Gastrocnemius medialis (tissue), 4 donors: ENCODE data around the gene CLEC18B. TPM values are rescaled to one million over a fixed set of nuclear protein-coding genes. Genes with fewer than 3 reads are reported as not detected.

Experiments
- ATAC-seq, 2 donors: fragments of 150-250 bp; one replicate each; pipeline ENCODE4 v1.9.1; 2016
- DNase-seq, 2 donors: peaks; one replicate each; pipeline ENCODE4 v3.0.0-alpha.2; 2019
- H3K27ac ChIP-seq, 4 donors: fragments of 200-600 bp; sonication (generic); 1 replicate in 1 of 4; 2 replicates in 3 of 4; pipeline ENCODE4 v1.5.1; 2016 to 2018; ENCODE audit warnings: mild to moderate bottlenecking in 2 of 4, moderate library complexity in 1 of 4
- H3K27me3 ChIP-seq, 3 donors: fragments of 200-600 bp; sonication (generic) in 2 of 3; 1 replicate in 1 of 3; 2 replicates in 2 of 3; pipeline versions ENCODE4 v1.5.1 to v1.6.0; 2016 to 2019; ENCODE audit warnings: mild to moderate bottlenecking in 1 of 3, moderate library complexity in 1 of 3
- H3K36me3 ChIP-seq, 2 donors: fragments of 200-600 bp; sonication (generic) in 1 of 2; one replicate each; pipeline ENCODE4 v1.5.1; 2017 to 2018
- H3K4me1 ChIP-seq, 2 donors: fragments of 200-600 bp; sonication (generic) in 1 of 2; one replicate each; pipeline ENCODE4 v1.5.1; 2016 to 2017; ENCODE audit warnings: mild to moderate bottlenecking in 2 of 2
- H3K4me3 ChIP-seq, 4 donors: fragments of 200-600 bp; sonication (generic) in 3 of 4; 1 replicate in 1 of 4; 2 replicates in 3 of 4; pipeline ENCODE4 v1.5.1; 2016 to 2019; ENCODE audit warnings: mild to moderate bottlenecking in 2 of 4
- H3K9me3 ChIP-seq, 3 donors: fragments of 200-600 bp; sonication (generic) in 2 of 3; 1 replicate in 1 of 3; 2 replicates in 2 of 3; pipeline ENCODE4 v1.5.1; 2016 to 2019
- CTCF ChIP-seq, 5 experiments: fragments of 450-650 bp in 3 of 5; fragments of 200-600 bp in 2 of 5; sonication (generic) in 2 of 5; IDR thresholded peaks in 4 of 5; conservative IDR thresholded peaks in 1 of 5; 1 replicate in 4 of 5; 2 replicates in 1 of 5; pipeline ENCODE4 v1.5.1; 2016 to 2019; ENCODE audit warnings: antibody characterized with exemption in 5 of 5, mild to moderate bottlenecking in 3 of 5, moderate library complexity in 3 of 5
- POLR2A ChIP-seq, 2 donors: fragments of 450-650 bp; IDR thresholded peaks; one replicate each; pipeline ENCODE4 v1.6.1; 2017; ENCODE audit warnings: antibody characterized with exemption in 2 of 2, mild to moderate bottlenecking in 2 of 2, moderate library complexity in 2 of 2
- in situ Hi-C, 4 donors: fragments of 200-750 bp; cut with MboI; loops; one replicate each; pipeline versions ENCODE4 v1.15.0 to v1.8.0; 2017; ENCODE audit warnings: low sequenced_read_pairs in 4 of 4
- intact Hi-C: fragments of 100-400 bp; cut with DNase I; formaldehyde crosslinking; loops from one replicate; pipeline ENCODE4 v1.15.1; 2023; ENCODE audit warnings: low total_unique reads
- total RNA-seq, 4 donors: library from RNA; depleted of rRNA; stranded (reverse); fragments of >200 nt; gene quantifications; one replicate each; pipeline versions ENCODE4 v1.1.0 to v1.2.3, GENCODE V29; 2016

CLEC18B gene
- total RNA-seq, 4 donors from 2014 or later = 1.1 to 2.7 TPM; not detected in 2

- no peak overlapping the region for H3K4me3 ChIP-seq
- no peak for DNase-seq
- H3K27me3 ChIP-seq = no peaks in the 10 kb centered on the region
- no peak for TF ChIP-seq CTCF (IDR thresholded peaks at IDR 0.05 in 4 of 5, conservative IDR thresholded peaks at IDR 0.05 in 1 of 5)
- in situ Hi-C loops (loop anchor here in 1 of 4 donors (25.0 kb wide), 1 partner anchor 93 kb away; no protein-coding TSS in a partner anchor), intact Hi-C loops (no loop called here)
- H3K4me1 ChIP-seq = peaks cover 2 to 6% of the 10 kb centered on the region in 2 donors
- no peak for ATAC-seq
- H3K27ac ChIP-seq = no peak overlapping the region
- H3K36me3 ChIP-seq = peaks cover 4 to 85% of the 10 kb centered on the region in 2 donors
- H3K9me3 ChIP-seq = no peaks in the 10 kb centered on the region
These were observed 33.9 kb upstream of the CLEC18B start for GRCh38 chr16:74455213-74455612.

- H3K4me1 ChIP-seq = peaks cover 12 to 15% of the 10 kb centered on the region in 2 donors
- H3K27me3 ChIP-seq = no peaks in the 10 kb centered on the region
- no peak for ATAC-seq
- peaks cover 4 to 59% of the 10 kb centered on the region in 2 donors for H3K36me3 ChIP-seq
- DNase-seq = no peak
- intact Hi-C loops (no loop called here), in situ Hi-C loops (loop anchor here in 1 of 4 donors (25.0 kb wide), 1 partner anchor 90 kb away; no protein-coding TSS in a partner anchor)
- H3K4me3 ChIP-seq = no peak overlapping the region
- TF ChIP-seq POLR2A (IDR thresholded peaks at IDR 0.05) (no peak), CTCF (IDR thresholded peaks at IDR 0.05 in 4 of 5, conservative IDR thresholded peaks at IDR 0.05 in 1 of 5) (no peak)
- no peaks in the 10 kb centered on the region for H3K9me3 ChIP-seq
- H3K27ac ChIP-seq = no peak overlapping the region
These were observed 30.9 kb upstream of the CLEC18B start for GRCh38 chr16:74451951-74452758.

GRCh38 chr16:74450967-74451760 lies 29.9 kb upstream of the CLEC18B start:
- Histone ChIP-seq H3K4me3 (no peak overlapping the region), H3K9me3 (no peaks in the 10 kb centered on the region), H3K36me3 (peaks cover 3 to 49% of the 10 kb centered on the region in 2 donors), H3K27ac (no peak overlapping the region), H3K4me1 (peaks cover 15 to 21% of the 10 kb centered on the region in 2 donors), H3K27me3 (no peaks in the 10 kb centered on the region)
- intact Hi-C loops (no loop called here), in situ Hi-C loops (loop anchor here in 1 of 4 donors (25.0 kb wide), 1 partner anchor 89 kb away; no protein-coding TSS in a partner anchor)
- no peak for TF ChIP-seq CTCF (IDR thresholded peaks at IDR 0.05 in 4 of 5, conservative IDR thresholded peaks at IDR 0.05 in 1 of 5)
- TF ChIP-seq POLR2A (IDR thresholded peaks at IDR 0.05) = no peak
- DNase-seq (no peak), ATAC-seq (no peak)

GRCh38 chr16:74450236-74450635 lies 29.0 kb upstream of the CLEC18B start:
- Histone ChIP-seq H3K4me1 (peaks cover 15 to 21% of the 10 kb centered on the region in 2 donors), H3K36me3 (peaks cover 0 to 40% of the 10 kb centered on the region in 2 donors), H3K27ac (peak overlapping the region; percentile 61 to 82 (median 72)), H3K4me3 (no peak overlapping the region), H3K9me3 (no peaks in the 10 kb centered on the region), H3K27me3 (no peaks in the 10 kb centered on the region)
- intact Hi-C loops (no loop called here), in situ Hi-C loops (loop anchor here in 1 of 4 donors (25.0 kb wide), 1 partner anchor 88 kb away; no protein-coding TSS in a partner anchor)
- DNase-seq (no peak), ATAC-seq (no peak)
- no peak for TF ChIP-seq POLR2A (IDR thresholded peaks at IDR 0.05)
- TF ChIP-seq CTCF (IDR thresholded peaks at IDR 0.05 in 4 of 5, conservative IDR thresholded peaks at IDR 0.05 in 1 of 5) = no peak
